SIG-M5 (cell line): ENCODE measurements around the gene ALG14.

Experiments used
- DNase-seq: peaks from one replicate; lab custom pipeline; 2025; lab: John Stamatoyannopoulos, UW

ALG14 gene

DNA sequence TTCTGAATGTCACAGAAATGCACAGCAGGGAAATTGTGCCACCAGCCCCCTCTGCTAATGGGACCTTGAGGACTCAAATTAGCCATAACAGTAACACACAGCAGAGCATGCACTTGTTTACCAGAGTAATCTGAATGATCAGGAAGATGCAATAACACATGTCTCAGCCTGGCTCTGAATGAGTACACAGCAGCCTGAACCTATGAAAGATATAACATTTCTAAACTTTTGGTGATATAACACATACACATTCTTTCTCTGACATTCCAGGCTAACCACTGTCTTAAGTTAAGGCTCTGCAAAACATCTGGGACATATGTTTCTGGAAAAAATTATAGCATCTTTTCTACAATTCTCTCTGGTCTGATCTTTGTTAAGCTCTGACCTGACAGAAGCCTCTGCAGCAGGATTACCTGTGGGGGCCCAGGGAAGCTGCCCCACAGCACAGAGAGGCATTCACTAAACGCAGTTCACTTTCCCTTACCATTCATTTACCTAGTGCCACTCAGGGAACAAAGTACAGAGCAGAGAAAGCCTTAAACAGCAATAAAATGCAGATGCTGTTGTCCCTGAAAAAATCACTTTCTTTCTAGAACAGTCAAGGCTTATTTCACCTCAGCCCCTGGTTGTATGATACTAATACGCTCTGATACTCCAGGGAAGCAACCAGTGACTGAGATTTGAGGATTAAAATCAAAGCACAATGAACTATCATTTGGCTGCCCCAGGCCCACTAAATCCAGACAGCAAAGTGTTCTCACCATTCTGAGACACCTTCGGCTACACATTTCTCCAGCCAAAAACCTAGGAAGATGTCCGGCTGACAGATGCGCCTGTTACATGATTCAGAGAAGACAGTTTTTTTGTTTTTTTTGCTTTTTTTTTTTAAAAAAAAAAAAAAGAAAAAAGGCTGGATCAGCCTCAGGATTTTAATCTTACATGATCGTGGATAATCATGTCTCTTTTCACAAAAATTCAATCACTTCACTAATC, 91.9 kb downstream of the ALG14 start:
- DNase-seq, result no peak

DNA sequence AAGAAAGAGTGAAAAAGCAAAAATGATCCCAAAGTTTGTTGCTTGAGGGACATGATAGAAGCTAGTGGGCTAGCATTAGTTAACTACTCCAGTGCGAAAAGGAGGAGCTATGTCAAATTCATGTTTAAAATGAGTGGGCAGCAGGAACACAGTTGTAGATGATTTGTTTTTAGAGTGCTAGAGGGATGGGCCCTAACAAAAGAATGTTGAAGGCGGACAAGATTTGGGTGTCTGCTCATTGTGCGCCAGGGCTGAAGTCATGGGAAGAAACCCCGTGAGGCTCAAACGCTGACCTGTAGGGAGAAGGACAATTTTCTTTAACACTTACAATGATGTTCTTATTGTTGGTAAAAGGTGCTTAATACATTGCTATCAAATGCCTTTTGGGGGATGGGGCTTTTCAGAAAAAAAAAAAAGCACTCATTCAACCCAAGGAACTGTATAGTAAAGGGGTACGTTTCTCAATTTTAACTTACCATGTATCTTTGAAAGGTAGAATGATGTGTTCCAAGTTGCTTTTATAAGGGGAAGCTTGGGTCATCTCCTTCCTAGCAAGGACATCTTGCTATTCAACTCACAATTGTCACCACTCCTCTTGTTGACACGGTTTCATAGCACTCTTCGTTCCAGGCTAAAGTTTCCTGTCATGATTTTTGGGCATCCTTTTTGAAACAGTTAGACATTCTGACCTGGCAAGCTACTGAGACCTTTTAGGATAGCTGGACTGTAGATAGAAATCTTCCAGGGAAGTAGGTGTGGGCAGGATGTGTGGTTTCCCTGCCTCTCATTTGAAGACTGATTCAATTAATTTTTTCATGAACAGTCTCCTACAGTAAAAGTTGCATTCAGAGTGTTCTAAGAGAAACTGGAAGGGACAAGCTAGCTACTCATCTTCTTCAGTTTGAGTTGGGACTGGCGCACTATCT, 92.8 kb downstream of the ALG14 start:
- no peak for DNase-seq

DNA sequence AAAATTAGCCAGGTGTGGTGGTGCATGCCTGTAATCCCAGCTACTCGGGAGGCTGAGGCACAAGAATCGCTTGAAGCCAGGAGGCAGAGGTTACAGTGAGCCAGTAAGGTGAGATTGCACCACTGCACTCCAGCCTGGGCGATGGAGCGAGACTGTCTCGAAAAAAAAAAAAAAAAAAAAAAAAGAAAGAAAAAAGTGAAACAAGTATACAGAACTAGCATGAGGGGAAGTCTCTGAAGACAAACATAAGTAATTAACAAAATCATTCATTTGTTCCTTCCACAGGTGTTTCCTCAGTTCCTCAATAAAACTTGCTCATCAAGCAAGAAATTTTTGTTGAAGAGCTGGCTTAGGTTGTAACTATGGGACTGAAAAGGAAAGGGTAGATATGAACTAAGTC, 93.6 kb downstream of the ALG14 start:
- DNase-seq, result no peak

DNA sequence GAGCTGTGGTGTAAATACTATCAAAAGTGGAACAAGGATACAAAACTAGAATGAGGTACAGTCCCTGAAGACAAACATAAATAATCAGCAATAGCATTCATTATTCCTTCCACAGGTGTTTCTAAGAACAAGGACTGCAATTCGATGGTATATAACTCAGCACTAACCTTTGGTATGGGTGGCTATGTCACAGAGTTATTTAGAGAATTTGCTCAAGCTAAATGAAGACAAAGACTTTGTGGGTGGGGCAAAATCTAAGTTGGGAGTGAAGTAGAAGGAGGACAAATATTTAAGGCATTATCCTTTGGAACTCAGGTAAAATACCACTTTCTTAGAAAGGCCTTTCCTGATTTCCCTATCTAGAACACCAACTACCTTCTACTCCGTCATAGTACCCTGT, 94.3 kb downstream of the ALG14 start:
- no peak for DNase-seq

DNA sequence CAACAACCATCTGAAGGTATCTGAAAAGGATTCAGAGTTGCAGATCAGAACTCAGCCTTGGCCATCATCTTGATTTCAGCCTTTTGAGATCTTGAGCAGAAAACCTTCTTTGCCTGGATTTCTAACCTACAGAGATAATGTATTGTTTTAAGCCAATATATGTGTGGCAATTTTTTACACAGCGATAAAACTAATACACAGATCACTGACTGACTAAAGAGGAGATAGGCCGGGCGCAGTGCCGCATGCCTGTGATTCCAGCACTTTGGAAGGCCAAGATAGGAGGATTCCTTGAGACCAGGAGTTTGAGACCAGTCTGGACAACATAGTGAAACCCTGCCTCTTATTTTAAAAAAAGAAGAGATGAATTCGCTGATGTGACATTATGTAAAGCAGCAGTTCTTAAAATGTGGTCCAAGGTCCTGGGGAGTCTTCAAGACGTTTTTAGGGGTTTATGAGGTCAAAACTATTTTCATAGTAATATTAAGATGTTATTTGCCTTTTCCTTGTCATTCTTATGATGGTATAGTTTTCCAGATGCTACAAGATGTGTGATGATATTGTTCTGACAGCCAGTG, 95.7 kb downstream of the ALG14 start:
- no peak for DNase-seq

DNA sequence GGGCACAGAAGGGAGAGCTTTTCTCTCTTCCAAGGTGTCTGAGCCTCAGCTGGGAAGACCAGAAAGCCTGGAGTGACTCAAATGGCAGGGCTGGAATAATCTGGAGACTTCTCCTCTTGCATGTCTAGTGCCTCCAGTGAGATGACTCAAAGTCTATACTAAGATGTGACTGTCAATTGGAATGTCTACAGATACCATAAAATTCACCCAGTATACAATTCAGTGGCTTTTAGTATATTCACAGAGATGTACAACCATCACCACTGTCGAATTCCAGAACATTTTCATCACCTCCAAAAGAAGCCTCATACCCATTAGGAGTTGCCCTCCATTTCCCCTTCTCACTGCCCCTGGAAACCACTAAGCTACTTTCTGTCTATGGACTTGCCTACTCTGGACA, 97.9 kb downstream of the ALG14 start:
- DNase-seq, result no peak

DNA sequence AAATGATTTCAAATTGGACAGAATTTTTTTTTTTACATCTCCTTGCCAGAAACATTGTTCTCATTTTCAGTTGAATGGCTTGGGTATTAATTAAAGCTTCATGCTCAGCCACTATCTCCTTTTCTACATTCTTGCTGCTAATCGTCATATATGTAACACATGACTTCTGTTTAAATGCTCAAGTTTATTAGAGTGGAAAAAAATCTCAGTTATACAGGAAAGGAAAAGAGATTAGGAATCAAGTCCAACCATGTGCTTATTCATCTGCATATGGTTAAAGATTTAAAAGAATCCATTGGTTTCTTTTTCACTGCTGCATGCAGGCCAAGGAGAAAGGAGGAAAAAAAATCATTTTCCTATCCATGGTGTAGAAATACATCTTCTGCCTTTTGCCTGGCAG, 98.5 kb downstream of the ALG14 start:
- no peak for DNase-seq

DNA sequence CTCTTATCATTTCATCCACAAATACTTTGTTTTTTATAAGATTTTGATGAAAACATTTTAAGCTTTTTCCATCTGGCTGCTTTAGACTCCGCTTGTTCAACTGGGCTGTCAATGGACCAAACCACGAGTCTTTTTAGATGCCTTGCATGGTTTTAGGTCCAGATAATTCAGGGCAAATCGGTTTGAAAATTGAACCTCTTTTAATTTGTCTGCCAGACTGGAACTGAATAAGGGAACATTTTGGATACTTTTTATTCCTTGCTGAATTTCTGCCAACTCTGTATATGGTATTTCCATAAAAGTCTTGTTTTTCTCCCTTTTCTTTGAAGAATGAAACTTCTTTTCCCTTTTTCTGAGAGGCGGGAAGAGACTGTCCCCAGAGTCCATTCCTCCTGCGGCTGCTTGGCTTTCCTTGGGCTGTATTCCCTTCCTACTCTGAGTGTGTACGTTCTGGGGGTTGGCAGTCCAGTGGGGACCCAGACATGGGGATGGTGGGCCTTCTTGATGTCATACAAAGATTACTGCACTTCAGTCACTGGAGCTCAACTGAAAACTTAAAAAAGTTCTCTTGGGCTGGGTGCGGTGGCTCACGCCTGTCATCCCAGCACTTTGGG, 99.3 kb downstream of the ALG14 start:
- no peak for DNase-seq

DNA sequence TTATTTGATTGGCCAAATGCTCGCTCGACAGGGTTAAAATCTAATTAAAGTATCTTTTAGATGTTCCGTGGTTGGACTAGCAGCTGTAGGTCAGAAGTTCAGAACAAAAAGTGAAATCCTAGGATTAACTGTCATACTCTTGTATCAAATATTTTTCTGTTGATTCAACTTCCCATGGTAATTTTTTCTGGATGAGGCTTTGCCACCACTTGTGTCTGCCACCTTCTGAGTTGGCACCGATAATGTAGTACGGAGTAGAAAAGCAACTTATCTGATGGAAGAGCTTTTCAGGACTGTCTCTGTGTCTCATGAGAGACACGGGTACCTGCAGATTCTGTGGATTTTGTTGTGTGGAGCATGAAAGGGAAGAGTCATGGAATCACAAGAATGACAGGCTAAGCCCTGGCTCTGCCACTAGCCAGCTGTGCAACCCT, 101.2 kb downstream of the ALG14 start:
- DNase-seq, result no peak

DNA sequence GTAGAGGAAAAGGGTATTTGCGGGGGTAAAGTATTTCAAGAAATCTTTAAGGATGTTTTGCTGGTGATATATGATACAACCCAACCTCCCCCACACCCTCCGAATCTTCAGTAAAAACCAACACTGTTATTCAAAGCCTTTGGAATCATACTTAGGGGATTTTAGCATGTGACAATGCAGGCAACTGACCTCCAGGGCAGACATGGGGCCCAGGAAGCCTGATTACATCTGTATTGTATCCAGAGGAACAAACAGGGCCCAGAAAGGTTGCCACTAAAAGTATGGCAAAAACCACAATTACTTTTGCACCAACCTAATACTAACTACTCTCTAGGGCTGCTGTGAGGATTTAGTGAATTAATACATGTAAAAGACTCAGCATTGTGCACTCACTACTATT, 102.0 kb downstream of the ALG14 start:
- DNase-seq, result no peak

DNA sequence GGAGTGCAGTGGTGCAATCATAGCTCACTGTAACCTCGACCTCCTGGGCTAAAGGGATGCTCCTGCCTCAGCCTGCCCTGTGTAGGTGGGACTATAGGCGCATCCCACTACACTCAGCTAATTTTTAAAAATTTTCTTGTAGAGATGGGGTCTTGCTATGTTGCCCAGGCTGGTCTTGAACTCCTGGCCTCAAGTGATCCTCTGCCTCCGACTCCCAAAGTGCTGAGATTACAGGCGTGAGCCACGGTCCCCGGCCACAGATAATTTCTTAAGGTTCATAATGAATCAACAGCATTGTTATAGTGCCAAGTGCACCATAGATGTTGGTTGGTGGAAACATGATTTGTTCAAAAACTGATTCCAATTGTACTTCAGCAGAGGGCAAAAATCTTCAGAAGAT, 103.6 kb downstream of the ALG14 start:
- no peak for DNase-seq

DNA sequence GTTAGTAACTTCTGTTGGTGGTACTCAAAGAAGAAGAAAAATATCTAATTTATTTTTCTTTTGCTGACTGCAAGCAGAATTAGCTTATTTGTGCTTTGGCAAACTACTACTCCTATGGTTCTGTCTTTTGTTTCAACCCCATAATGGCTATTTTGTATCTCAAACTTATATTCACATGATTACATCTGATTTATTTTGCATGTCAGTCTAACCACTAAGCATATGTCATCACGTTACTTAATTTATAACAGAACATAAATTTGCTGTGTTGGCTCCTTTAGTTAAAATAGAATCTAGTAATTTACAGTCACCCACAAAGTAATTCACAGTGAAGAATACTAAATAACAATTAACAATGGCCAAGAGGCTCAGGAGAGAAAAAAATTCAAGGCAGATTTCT, 106.7 kb downstream of the ALG14 start:
- no peak for DNase-seq

DNA sequence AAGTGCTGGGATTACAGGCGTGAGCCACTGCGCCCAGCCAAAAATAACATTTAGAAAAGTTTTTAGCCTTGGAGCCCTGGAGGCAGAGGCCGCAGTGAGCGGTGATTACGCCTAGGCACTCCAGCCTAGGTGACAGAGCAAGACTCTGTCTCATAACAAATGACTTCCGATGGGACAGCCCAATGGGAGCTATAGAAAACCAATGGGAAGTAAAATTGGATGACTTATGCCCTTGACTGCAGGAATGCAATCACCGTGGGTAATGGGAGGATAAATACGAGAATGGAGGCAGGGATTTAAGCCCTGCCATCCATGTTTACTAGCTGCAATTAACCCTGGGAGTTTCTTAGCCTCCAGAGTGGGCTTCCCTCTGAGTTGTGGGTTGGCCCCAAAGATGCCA, 108.9 kb downstream of the ALG14 start:
- DNase-seq, result no peak

DNA sequence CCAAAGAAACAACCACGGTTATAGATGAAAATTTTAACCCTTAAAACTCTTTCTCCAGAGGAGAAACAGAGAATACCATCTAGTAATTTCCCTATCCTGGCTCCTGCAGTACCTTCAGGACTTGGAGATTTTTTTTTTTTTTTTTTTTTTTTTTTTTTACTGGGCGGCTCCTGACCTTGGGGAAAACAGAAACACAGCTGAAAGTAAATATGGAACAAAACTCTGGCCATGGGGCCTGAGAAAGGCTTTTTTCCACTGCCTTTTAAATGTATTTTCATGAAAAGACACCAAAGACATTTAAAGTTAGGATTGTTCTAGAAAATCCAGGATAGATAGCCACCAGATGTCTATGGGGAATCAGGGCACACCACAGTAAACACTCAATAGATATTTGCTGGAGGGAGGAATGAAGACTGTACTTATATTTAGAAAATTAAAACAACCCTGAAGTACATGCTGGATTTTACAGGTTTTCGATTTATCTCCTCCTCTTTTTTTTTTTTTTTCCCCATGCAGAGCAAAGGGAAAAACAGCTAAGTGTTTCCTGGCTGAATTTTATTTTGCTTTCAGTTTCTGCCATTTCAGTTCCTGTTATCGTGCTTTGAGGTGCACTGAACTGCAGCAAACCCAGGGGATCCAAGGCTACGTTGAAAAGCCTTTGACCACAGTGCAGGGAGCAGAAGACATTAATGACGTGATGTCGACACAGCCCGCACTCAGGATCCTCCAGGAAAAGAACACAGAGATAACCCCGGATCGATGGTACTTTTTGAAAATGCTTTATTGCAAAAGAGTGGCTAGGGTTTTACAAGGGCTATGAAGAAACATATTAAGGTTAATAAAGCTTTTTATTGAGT, 110.1 kb downstream of the ALG14 start:
- DNase-seq, result peak; percentile 36

DNA sequence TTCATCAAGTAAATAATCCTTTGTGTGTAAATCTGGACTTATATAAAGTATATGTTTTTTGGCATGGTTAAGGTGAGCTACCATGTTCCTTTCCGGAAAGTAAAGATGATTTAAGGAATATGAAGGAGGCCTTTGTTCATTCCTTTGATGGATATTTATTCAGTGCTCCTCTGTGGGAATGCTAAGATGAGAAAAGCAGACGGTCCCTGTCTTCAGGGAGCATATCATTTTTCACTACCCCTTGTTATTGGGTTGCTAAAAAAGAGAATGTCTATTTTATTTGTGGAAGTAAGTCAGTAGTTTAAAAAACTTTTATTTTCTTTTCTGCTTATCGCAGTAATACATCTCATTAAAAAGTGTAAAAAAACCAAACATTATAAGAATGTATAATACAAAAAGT, 110.8 kb downstream of the ALG14 start:
- DNase-seq, result no peak

DNA sequence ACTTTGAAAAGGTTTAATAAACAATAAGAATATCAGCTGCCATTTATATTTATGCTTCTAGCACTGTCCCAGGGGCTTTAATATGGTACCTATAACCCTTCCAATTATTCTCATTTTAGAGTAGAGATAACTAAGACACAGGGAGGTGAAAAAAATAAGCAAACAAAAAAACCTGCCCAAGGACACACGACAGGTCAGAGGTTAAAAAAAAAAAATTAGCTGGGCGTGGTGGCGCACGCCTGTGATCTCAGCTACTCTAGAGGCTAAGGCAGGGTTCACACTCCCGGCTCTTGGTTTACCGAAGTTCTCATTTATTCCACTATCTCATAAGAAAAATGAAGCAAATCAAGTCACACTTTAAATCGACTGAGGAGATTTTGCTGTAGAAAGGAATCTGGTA, 111.2 kb downstream of the ALG14 start:
- DNase-seq, result no peak

DNA sequence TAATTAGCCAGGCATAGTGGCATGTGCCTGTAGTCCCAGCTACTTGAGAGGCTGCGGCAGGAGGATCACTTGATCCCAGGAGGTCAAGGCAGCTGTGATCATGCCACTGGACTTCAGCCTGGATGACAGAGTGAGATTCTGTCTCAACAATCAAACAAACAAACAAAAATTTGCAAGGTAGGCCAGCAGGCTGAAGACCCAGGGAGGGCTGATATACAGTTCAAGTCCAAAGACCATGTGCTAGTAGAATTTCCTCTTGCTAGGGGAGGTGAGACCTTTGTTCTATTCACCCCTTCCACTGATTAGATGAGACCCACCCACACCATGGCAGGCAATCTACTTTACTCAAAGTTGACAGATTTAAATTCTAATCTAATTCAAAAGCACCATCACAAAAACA, 114.7 kb downstream of the ALG14 start:
- DNase-seq, result no peak

DNA sequence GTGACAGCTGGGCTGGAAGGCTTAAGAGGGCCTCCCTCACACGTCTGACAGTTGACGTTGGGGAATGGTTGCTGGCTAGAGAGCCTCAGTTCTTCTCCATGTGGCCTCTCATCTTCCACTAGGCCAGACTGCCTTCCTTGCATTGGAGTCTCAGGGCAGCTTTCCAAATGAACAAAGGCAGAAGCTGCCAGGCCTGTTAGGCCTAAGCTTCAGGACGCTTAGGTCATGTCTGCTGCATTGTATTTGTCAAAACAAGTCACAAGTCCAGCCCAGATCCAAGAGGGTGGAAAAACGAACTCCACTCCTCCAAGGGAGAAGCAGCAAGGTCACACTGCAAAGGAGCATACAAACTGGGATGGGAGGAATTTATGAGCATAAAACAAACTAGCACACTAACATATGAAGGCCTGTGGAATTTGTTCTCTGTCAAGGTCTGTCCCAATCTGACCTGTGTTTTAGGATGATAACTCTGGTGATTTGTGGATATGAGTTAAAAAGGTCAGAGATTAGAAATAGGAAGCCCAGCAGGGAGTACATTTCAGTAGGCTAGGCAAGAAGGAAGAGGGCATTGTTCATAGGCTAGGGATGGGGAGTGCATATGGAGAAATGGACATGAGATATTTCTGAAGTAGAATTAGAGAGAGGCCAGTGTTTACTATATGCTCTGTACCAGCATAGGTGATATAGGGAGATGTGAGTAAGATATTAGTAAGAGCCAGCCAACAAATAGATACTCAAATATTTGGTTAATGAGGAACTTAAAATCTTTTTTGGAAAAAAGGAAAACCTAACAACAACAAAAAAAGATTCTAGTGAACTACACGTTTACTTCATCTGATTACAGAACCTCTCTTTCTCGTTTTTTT, 116.8 kb downstream of the ALG14 start:
- no peak for DNase-seq

DNA sequence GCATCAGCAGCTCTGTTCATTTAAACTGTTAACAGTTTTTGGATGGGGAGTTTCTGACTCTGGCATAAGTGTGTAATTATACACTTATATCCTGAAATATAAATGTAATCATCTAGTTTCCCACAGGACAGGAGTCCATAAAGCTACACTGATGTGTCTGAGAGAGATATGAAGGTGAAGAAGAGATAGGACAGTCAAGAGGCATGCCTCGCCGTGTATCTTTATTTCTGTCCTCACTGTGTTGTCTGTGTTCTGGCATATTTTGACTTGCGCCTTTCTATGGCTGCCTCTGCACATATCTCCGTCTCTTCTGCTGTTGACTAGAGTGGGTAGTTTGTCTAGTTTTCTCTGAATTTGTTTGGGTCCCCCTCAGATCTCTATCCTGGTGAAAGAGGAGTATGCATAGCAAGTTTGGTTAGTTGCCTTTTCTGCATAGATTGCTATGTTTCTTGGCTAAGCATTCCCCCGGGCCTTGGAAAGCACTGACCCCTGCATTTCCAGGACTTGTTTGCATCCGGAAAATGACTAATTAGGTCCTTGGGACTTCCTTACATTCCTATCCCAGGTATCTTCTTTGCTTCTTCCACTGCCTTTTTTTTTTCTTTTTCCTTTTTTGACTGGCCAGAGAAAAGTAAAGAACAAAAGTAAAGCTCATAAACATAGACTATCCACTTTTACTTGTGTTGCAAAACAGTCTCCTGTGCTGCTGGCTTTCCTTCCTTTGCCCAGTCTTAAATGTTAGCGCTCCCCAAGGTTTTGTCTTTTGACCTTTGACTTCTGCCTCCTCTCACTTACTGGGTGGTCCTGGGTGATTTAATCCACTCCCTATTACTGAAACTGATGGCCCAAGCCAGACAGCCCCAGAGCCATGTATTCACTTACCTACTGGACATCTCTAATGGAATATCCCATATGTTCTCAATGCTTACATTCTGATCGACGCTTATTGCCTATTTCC, 118.2 kb downstream of the ALG14 start:
- DNase-seq, result no peak
